Measurements from ENCODE around the gene AGAP1.

AGAP1 gene

GRCh38 chr2:235697041-235697440 lies 203.2 kb downstream of the AGAP1 start:
- DNase-seq (ENCODE audit: low read depth) = no peak
- no peak overlapping the region for H3K4me3 ChIP-seq (ENCODE audit: low read depth, low read length)
- TF ChIP-seq CTCF (conservative IDR thresholded peaks at IDR 0.05; ENCODE audit: low read depth, low read length) = no peak

- no peak for TF ChIP-seq CTCF (conservative IDR thresholded peaks at IDR 0.05; ENCODE audit: low read depth, low read length)
- DNase-seq (ENCODE audit: low read depth) = peak; percentile 14
- H3K4me3 ChIP-seq (ENCODE audit: low read depth, low read length) = no peak overlapping the region
Observed at GRCh38 chr2:235698028-235698427, 204.2 kb downstream of the AGAP1 start.

GRCh38 chr2:235698491-235698890 lies 204.6 kb downstream of the AGAP1 start:
- DNase-seq (ENCODE audit: low read depth) = no peak
- no peak for TF ChIP-seq CTCF (conservative IDR thresholded peaks at IDR 0.05; ENCODE audit: low read depth, low read length)
- no peak overlapping the region for H3K4me3 ChIP-seq (ENCODE audit: low read depth, low read length)

- TF ChIP-seq CTCF (conservative IDR thresholded peaks at IDR 0.05; ENCODE audit: low read depth, low read length) = no peak
- H3K4me3 ChIP-seq (ENCODE audit: low read depth, low read length) = no peak overlapping the region
- no peak for DNase-seq (ENCODE audit: low read depth)
Observed at GRCh38 chr2:235699576-235699975, 205.7 kb downstream of the AGAP1 start.

GRCh38 chr2:235701206-235701981 lies 207.6 kb downstream of the AGAP1 start:
- no peak overlapping the region for H3K4me3 ChIP-seq (ENCODE audit: low read depth, low read length)
- no peak for TF ChIP-seq CTCF (conservative IDR thresholded peaks at IDR 0.05; ENCODE audit: low read depth, low read length)
- DNase-seq (ENCODE audit: low read depth) = no peak

- TF ChIP-seq CTCF (conservative IDR thresholded peaks at IDR 0.05; ENCODE audit: low read depth, low read length) = no peak
- no peak overlapping the region for H3K4me3 ChIP-seq (ENCODE audit: low read depth, low read length)
- DNase-seq (ENCODE audit: low read depth) = no peak
Observed at GRCh38 chr2:235702186-235702585, 208.3 kb downstream of the AGAP1 start.

- TF ChIP-seq CTCF (conservative IDR thresholded peaks at IDR 0.05; ENCODE audit: low read depth, low read length) = no peak
- H3K4me3 ChIP-seq (ENCODE audit: low read depth, low read length) = no peak overlapping the region
- DNase-seq (ENCODE audit: low read depth) = no peak
Observed at GRCh38 chr2:235703711-235704295, 210.0 kb downstream of the AGAP1 start.
